ENCODE measurements around the gene KRTAP10-4. TPM values are rescaled to one million over a fixed set of nuclear protein-coding genes. Genes with fewer than 3 reads are reported as not detected.

KRTAP10-4 gene
- total RNA-seq, 2 experiments from 2014 or later, result not detected

DNA sequence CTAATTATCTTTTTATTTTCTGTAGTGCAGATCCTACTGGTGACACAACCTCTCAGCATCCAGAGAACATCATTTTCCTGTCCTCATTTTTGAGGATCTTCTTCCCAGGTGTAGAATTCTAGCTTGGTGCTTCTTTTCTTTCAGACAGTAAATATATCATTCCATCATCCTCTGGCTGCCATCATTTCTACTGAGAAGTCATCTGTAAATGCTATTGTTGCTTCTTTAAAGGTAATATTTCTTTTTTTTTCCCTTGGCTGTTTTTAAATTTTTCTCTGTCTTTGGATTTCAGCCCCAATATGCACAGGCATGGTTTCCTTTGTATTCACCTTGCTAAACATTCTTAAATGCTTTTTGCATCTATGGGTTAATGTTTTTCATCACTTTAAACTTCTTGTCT lies 50.0 kb downstream of the KRTAP10-4 start:
- Histone ChIP-seq H4K20me1 (ENCODE audit: insufficient read depth, low read length) (no peaks in the 10 kb centered on the region), H3K27ac (ENCODE audit: low read depth, low read length, poor library complexity, severe bottlenecking) (no peak overlapping the region), H3K4me1 (ENCODE audit: insufficient read depth, low read length, poor library complexity, severe bottlenecking) (peaks cover 7% of the 10 kb centered on the region), H3K9me2 (ENCODE audit: insufficient read depth, low read length) (no peaks in the 10 kb centered on the region), H3K79me2 (ENCODE audit: insufficient read depth, low read depth, low read length) (no peaks in the 10 kb centered on the region), H2AFZ (ENCODE audit: low read length) (no peak overlapping the region), H3K4me2 (ENCODE audit: low read length) (no peak overlapping the region), H3K9me3 (ENCODE audit: low read length) (peaks cover 26% of the 10 kb centered on the region), H3K4me3 (ENCODE audit: low read depth, low read length, poor library complexity, severe bottlenecking) (no peak overlapping the region), H3K36me3 (ENCODE audit: insufficient read depth, low read length) (no peaks in the 10 kb centered on the region)
- ChIA-PET CTCF (ENCODE audit: unreplicated experiment) (no interaction called here), POLR2A (no interaction called here)
- TF ChIP-seq, protein P1, sequence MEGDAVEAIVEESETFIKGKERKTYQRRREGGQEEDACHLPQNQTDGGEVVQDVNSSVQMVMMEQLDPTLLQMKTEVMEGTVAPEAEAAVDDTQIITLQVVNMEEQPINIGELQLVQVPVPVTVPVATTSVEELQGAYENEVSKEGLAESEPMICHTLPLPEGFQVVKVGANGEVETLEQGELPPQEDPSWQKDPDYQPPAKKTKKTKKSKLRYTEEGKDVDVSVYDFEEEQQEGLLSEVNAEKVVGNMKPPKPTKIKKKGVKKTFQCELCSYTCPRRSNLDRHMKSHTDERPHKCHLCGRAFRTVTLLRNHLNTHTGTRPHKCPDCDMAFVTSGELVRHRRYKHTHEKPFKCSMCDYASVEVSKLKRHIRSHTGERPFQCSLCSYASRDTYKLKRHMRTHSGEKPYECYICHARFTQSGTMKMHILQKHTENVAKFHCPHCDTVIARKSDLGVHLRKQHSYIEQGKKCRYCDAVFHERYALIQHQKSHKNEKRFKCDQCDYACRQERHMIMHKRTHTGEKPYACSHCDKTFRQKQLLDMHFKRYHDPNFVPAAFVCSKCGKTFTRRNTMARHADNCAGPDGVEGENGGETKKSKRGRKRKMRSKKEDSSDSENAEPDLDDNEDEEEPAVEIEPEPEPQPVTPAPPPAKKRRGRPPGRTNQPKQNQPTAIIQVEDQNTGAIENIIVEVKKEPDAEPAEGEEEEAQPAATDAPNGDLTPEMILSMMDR (conservative IDR thresholded peaks at IDR 0.05; ENCODE audit: low read length), result no peak
- no peak for TF ChIP-seq EZH2phosphoT487 (IDR thresholded peaks at IDR 0.05; ENCODE audit: borderline replicate concordance, low read depth, low read length)
- BruUV-seq (replicated peaks), result no TSS peak
- DNase-seq (ENCODE audit: low spot score), result no peak
- intact Hi-C loops (cut with micrococcal nuclease; ENCODE audit: unreplicated experiment), result no loop called here

Other genes starting within 250 kb of the KRTAP10-4 start
- gene CFAP410, start 234.3 kb upstream of the KRTAP10-4 start, total RNA-seq (2014; rRNA removed; shearing (Covaris generic)), result 11.9 and 20.6 TPM in 2 replicates
- 15.0 and 15.1 TPM in 2 replicates for gene CFAP410, start 234.3 kb upstream of the KRTAP10-4 start, total RNA-seq (2022)
- 1.8 and 2.8 TPM in 2 replicates for gene TRPM2, start 220.1 kb upstream of the KRTAP10-4 start, total RNA-seq (2014; rRNA removed; shearing (Covaris generic))
- gene TRPM2, start 220.1 kb upstream of the KRTAP10-4 start, total RNA-seq (2022), result 3.8 and 7.1 TPM in 2 replicates
- gene LRRC3, start 118.2 kb upstream of the KRTAP10-4 start, total RNA-seq (2014; rRNA removed; shearing (Covaris generic)), result not detected in 2 replicates
- not detected in 2 replicates for gene LRRC3, start 118.2 kb upstream of the KRTAP10-4 start, total RNA-seq (2022)
- 0.13 TPM in 1 of 2 replicates, not detected in the other for gene KRTAP10-1, start 33.5 kb upstream of the KRTAP10-4 start, total RNA-seq (2014; rRNA removed; shearing (Covaris generic))
- not detected in 2 replicates for gene KRTAP10-1, start 33.5 kb upstream of the KRTAP10-4 start, total RNA-seq (2022)
- gene KRTAP10-2, start 22.2 kb upstream of the KRTAP10-4 start, total RNA-seq (2014; rRNA removed; shearing (Covaris generic)), result not detected in 2 replicates
- not detected in 2 replicates for gene KRTAP10-2, start 22.2 kb upstream of the KRTAP10-4 start, total RNA-seq (2022)
- gene KRTAP10-3, start 14.9 kb upstream of the KRTAP10-4 start, total RNA-seq (2014; rRNA removed; shearing (Covaris generic)), result not detected in 2 replicates
- gene KRTAP10-3, start 14.9 kb upstream of the KRTAP10-4 start, total RNA-seq (2022), result not detected in 2 replicates
- gene KRTAP10-5, start 6.9 kb downstream of the KRTAP10-4 start, total RNA-seq (2014; rRNA removed; shearing (Covaris generic)), result not detected in 2 replicates
- gene KRTAP10-5, start 6.9 kb downstream of the KRTAP10-4 start, total RNA-seq (2022), result not detected in 2 replicates
- not detected in 2 replicates for gene KRTAP10-6, start 18.8 kb downstream of the KRTAP10-4 start, total RNA-seq (2014; rRNA removed; shearing (Covaris generic))
- gene KRTAP10-6, start 18.8 kb downstream of the KRTAP10-4 start, total RNA-seq (2022), result not detected in 2 replicates
- gene KRTAP10-7, start 26.9 kb downstream of the KRTAP10-4 start, total RNA-seq (2014; rRNA removed; shearing (Covaris generic)), result not detected in 2 replicates
- not detected in 2 replicates for gene KRTAP10-7, start 26.9 kb downstream of the KRTAP10-4 start, total RNA-seq (2022)
- not detected in 2 replicates for gene KRTAP10-8, start 38.4 kb downstream of the KRTAP10-4 start, total RNA-seq (2014; rRNA removed; shearing (Covaris generic))
- not detected in 2 replicates for gene KRTAP10-8, start 38.4 kb downstream of the KRTAP10-4 start, total RNA-seq (2022)
- not detected in 2 replicates for gene KRTAP10-9, start 53.4 kb downstream of the KRTAP10-4 start, total RNA-seq (2014; rRNA removed; shearing (Covaris generic))
- gene KRTAP10-9, start 53.4 kb downstream of the KRTAP10-4 start, total RNA-seq (2022), result not detected in 2 replicates
- gene KRTAP10-10, start 63.6 kb downstream of the KRTAP10-4 start, total RNA-seq (2014; rRNA removed; shearing (Covaris generic)), result not detected in 2 replicates
- not detected in 2 replicates for gene KRTAP10-10, start 63.6 kb downstream of the KRTAP10-4 start, total RNA-seq (2022)
- gene KRTAP10-11, start 72.7 kb downstream of the KRTAP10-4 start, total RNA-seq (2014; rRNA removed; shearing (Covaris generic)), result not detected in 2 replicates
- gene KRTAP10-11, start 72.7 kb downstream of the KRTAP10-4 start, total RNA-seq (2022), result not detected in 2 replicates
- not detected in 2 replicates for gene KRTAP12-4, start 80.9 kb downstream of the KRTAP10-4 start, total RNA-seq (2014; rRNA removed; shearing (Covaris generic))
- gene KRTAP12-4, start 80.9 kb downstream of the KRTAP10-4 start, total RNA-seq (2022), result not detected in 2 replicates
- not detected in 2 replicates for gene KRTAP12-3, start 84.2 kb downstream of the KRTAP10-4 start, total RNA-seq (2014; rRNA removed; shearing (Covaris generic))
- gene KRTAP12-3, start 84.2 kb downstream of the KRTAP10-4 start, total RNA-seq (2022), result not detected in 2 replicates
- gene KRTAP12-2, start 93.2 kb downstream of the KRTAP10-4 start, total RNA-seq (2014; rRNA removed; shearing (Covaris generic)), result not detected in 2 replicates
- not detected in 2 replicates for gene KRTAP12-2, start 93.2 kb downstream of the KRTAP10-4 start, total RNA-seq (2022)
- gene KRTAP12-1, start 108.4 kb downstream of the KRTAP10-4 start, total RNA-seq (2014; rRNA removed; shearing (Covaris generic)), result not detected in 2 replicates
- not detected in 2 replicates for gene KRTAP12-1, start 108.4 kb downstream of the KRTAP10-4 start, total RNA-seq (2022)
- not detected in 2 replicates for gene KRTAP10-12, start 123.4 kb downstream of the KRTAP10-4 start, total RNA-seq (2014; rRNA removed; shearing (Covaris generic))
- gene KRTAP10-12, start 123.4 kb downstream of the KRTAP10-4 start, total RNA-seq (2022), result not detected in 2 replicates
- gene TSPEAR, start 137.8 kb downstream of the KRTAP10-4 start, total RNA-seq (2014; rRNA removed; shearing (Covaris generic)), result not detected in 2 replicates
- not detected in 2 replicates for gene TSPEAR, start 137.8 kb downstream of the KRTAP10-4 start, total RNA-seq (2022)
- 104 and 121 TPM in 2 replicates for gene UBE2G2, start 228.1 kb downstream of the KRTAP10-4 start, total RNA-seq (2014; rRNA removed; shearing (Covaris generic))
- 137 and 141 TPM in 2 replicates for gene UBE2G2, start 228.1 kb downstream of the KRTAP10-4 start, total RNA-seq (2022)
- 59.5 and 60.3 TPM in 2 replicates for gene SUMO3, start 244.3 kb downstream of the KRTAP10-4 start, total RNA-seq (2014; rRNA removed; shearing (Covaris generic))
- gene SUMO3, start 244.3 kb downstream of the KRTAP10-4 start, total RNA-seq (2022), result 85.5 and 94.6 TPM in 2 replicates

Measured in OCI-LY7 (cell line).